Activated CD8-positive, alpha-beta T cell treated with anti-CD3 and anti-CD28 coated beads for 36 hours (primary cell): Measurements from ENCODE around the gene SEPSECS. TPM values are rescaled to one million over a fixed set of nuclear protein-coding genes. Genes with fewer than 3 reads are reported as not detected.

Experiments used
- ATAC-seq: fragments of 200-7000 bp; cut with Tn5 transposase; one replicate; pipeline ENCODE4 v1.10.0; 2021; ENCODE audit warnings: mild to moderate bottlenecking, moderate library complexity
- CTCF ChIA-PET: fragments of 350-600 bp; sonication (Branson Sonifier 250); formaldehyde crosslinking; loops from one replicate; lab custom pipeline; 2021; ENCODE audit warnings: antibody characterized with exemption; lab: Charles Lee
- POLR2A ChIA-PET: fragments of 350-600 bp; sonication (Branson Sonifier 250); formaldehyde crosslinking; loops from one replicate; lab custom pipeline; 2021; ENCODE audit warnings: antibody characterized with exemption; lab: Charles Lee
- DNase-seq: peaks from one replicate; pipeline ENCODE4 v3.0.0-alpha.2; 2020
- H3K27ac Mint-ChIP-seq: one replicate; pipeline ENCODE4 v1.8.0; 2021; ENCODE audit warnings: mild to moderate bottlenecking, mixed read lengths
- H3K27me3 Mint-ChIP-seq: one replicate; pipeline ENCODE4 v1.8.0; 2021; ENCODE audit warnings: mixed read lengths
- H3K36me3 Mint-ChIP-seq: one replicate; pipeline ENCODE4 v1.8.0; 2021; ENCODE audit warnings: low read depth, mixed read lengths
- H3K4me1 Mint-ChIP-seq: one replicate; pipeline ENCODE4 v1.8.0; 2021; ENCODE audit warnings: low read depth, mixed read lengths
- H3K4me3 Mint-ChIP-seq: one replicate; pipeline ENCODE4 v1.8.0; 2021; ENCODE audit warnings: mild to moderate bottlenecking, moderate library complexity, mixed read lengths
- H3K9me3 Mint-ChIP-seq: one replicate; pipeline ENCODE4 v1.8.0; 2021; ENCODE audit warnings: mixed read lengths
- CTCF ChIP-seq: fragments of 200-600 bp; IDR thresholded peaks from one replicate; pipeline ENCODE4 v1.8.0; 2022; ENCODE audit warnings: antibody characterized with exemption, mild to moderate bottlenecking
- intact Hi-C: fragments of 100-400 bp; cut with micrococcal nuclease; formaldehyde crosslinking; loops from one replicate; pipeline ENCODE4 v1.10.0; 2022
- total RNA-seq, 2 experiments: library from RNA; stranded (reverse); gene quantifications; one replicate each; pipeline ENCODE4 v1.2.3, GENCODE V29; 2021

The SEPSECS gene
- total RNA-seq, 2 experiments from 2014 or later, result 13.9 to 15.2 TPM

- ChIA-PET POLR2A (interaction anchor here (0.6 to 1.9 kb wide), 10 partner anchors 9 to 1726 kb away, joined by 3 to 14 read pairs (median 4); partner anchors contain the start of genes DHX15, PI4K2B and ZCCHC4), CTCF (interaction anchor here (0.8 to 3.5 kb wide), 11 partner anchors 16 to 258 kb away, joined by 3 to 22 read pairs (median 4); partner anchors contain the start of genes PI4K2B and ZCCHC4)
- peak; percentile 38 for ATAC-seq
- peak overlapping the region; percentile 81 for H3K4me3 Mint-ChIP-seq
- peaks cover 26% of the 10 kb centered on the region for H3K36me3 Mint-ChIP-seq
- H3K27me3 Mint-ChIP-seq, result no peaks in the 10 kb centered on the region
- peaks cover 39% of the 10 kb centered on the region for H3K4me1 Mint-ChIP-seq
- H3K9me3 Mint-ChIP-seq, result no peaks in the 10 kb centered on the region
- peak overlapping the region; percentile 88 for H3K27ac Mint-ChIP-seq
- intact Hi-C loops, result loop anchor here (5.0 kb wide), 1 partner anchor 216 kb away; the partner anchor contains the start of gene ANAPC4
- TF ChIP-seq CTCF, result no peak
- peak; percentile 28 for DNase-seq
Observed at GRCh38 chr4:25160714-25161592, 704 bp upstream of the SEPSECS start.

DNA sequence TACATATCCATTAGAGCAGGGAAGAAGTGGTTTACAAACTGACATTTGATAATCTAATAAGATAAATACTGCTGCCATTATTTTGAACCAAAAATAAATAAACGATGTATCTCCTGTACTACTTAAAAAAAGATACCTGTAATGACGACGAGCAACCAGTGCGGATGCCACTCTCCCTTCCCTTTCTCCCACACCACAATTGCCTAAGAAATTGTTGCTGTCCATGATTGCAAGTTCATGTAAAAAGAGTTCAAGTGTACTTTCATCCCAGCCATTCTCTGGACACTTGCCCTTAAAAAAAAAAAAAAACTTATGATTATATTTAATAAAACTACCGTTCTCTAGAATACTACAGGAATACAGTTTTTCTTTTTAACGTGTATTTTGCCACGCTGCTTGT is 1.4 kb downstream of the SEPSECS start:
- H3K36me3 Mint-ChIP-seq, result peaks cover 23% of the 10 kb centered on the region
- ChIA-PET POLR2A (interaction anchor here (1.9 kb wide), 1 partner anchor 75 kb away, joined by 14 read pairs; the partner anchor contains the start of gene PI4K2B), CTCF (interaction anchor here (2.1 to 3.1 kb wide), 2 partner anchors 14 to 154 kb away, joined by 5 to 14 read pairs; partner anchors contain the start of gene ZCCHC4)
- H3K4me1 Mint-ChIP-seq, result peaks cover 31% of the 10 kb centered on the region
- H3K4me3 Mint-ChIP-seq, result peak overlapping the region; percentile 81
- no peak for ATAC-seq
- H3K27me3 Mint-ChIP-seq, result no peaks in the 10 kb centered on the region
- peak overlapping the region; percentile 88 for H3K27ac Mint-ChIP-seq
- intact Hi-C loops, result no loop called here
- no peak for DNase-seq
- TF ChIP-seq CTCF, result no peak
- no peaks in the 10 kb centered on the region for H3K9me3 Mint-ChIP-seq

DNA sequence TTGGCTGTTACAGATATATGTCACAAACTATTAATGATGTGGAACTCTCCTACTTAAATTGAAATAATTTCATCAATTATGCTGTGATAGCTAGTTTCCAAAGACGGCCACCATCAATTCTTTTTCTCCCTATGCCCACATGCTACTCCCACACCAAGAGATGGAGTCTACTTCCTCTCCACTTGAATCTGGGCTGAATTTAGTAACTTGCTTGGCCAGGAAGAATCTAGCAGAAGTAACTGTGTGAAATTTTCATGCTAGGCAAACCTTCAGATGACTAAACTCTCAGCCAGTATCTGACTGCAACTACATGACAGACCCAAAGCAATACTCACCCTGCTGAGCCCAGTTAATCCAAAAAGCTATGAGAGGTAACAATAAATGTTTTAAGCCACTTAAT is 3.2 kb downstream of the SEPSECS start:
- ChIA-PET CTCF (interaction anchor here (1.2 to 3.1 kb wide), 3 partner anchors 13 to 210 kb away, joined by 3 to 14 read pairs (median 5); partner anchors contain the start of gene ZCCHC4), POLR2A (no interaction called here)
- no peak overlapping the region for H3K27ac Mint-ChIP-seq
- no peak for ATAC-seq
- H3K9me3 Mint-ChIP-seq, result no peaks in the 10 kb centered on the region
- H3K4me3 Mint-ChIP-seq, result no peak overlapping the region
- H3K36me3 Mint-ChIP-seq, result peaks cover 19% of the 10 kb centered on the region
- H3K4me1 Mint-ChIP-seq, result peaks cover 19% of the 10 kb centered on the region
- no peak for DNase-seq
- TF ChIP-seq CTCF, result no peak
- intact Hi-C loops, result no loop called here
- H3K27me3 Mint-ChIP-seq, result no peaks in the 10 kb centered on the region

- no peak overlapping the region for H3K4me3 Mint-ChIP-seq
- peaks cover 11% of the 10 kb centered on the region for H3K4me1 Mint-ChIP-seq
- DNase-seq (no peak), ATAC-seq (no peak)
- H3K27me3 Mint-ChIP-seq, result no peaks in the 10 kb centered on the region
- no peaks in the 10 kb centered on the region for H3K9me3 Mint-ChIP-seq
- H3K27ac Mint-ChIP-seq, result no peak overlapping the region
- ChIA-PET CTCF (interaction anchor here (1.2 kb wide), 1 partner anchor 211 kb away, joined by 3 read pairs; no protein-coding TSS in a partner anchor), POLR2A (interaction anchor here (0.6 kb wide), 1 partner anchor 221 kb away, joined by 3 read pairs; no protein-coding TSS in a partner anchor)
- no peak for TF ChIP-seq CTCF
- intact Hi-C loops, result no loop called here
- peaks cover 19% of the 10 kb centered on the region for H3K36me3 Mint-ChIP-seq
Observed at GRCh38 chr4:25155947-25156346, 4.3 kb downstream of the SEPSECS start.
